HEK293T (cell line): ENCODE results near the gene CASZ1.

ENCODE experiments used
- FOXK2 ChIP-seq: fragments of 450-650 bp; IDR thresholded peaks from 2 replicates; pipeline ENCODE4 v1.6.1; 2016; ENCODE audit warnings: mild to moderate bottlenecking
- NFRKB ChIP-seq: fragments of 450-650 bp; IDR thresholded peaks from 2 replicates; pipeline ENCODE4 v1.6.1; 2016; ENCODE audit warnings: mild to moderate bottlenecking, moderate library complexity
- SUZ12 ChIP-seq: fragments of 450-650 bp; IDR thresholded peaks from 2 replicates; pipeline ENCODE4 v1.6.1; 2016; ENCODE audit warnings: mild to moderate bottlenecking
- ZNF384 ChIP-seq: fragments of 450-650 bp; IDR thresholded peaks from 2 replicates; pipeline ENCODE4 v1.6.1; 2016

- TF ChIP-seq NFRKB (no peak), SUZ12 (no peak), ZNF384 (no peak), FOXK2 (no peak)
Measured at GRCh38 chr1:10724052-10724494, 72.4 kb downstream of the CASZ1 start.
